ENCODE data around the gene FHOD3.

DNA sequence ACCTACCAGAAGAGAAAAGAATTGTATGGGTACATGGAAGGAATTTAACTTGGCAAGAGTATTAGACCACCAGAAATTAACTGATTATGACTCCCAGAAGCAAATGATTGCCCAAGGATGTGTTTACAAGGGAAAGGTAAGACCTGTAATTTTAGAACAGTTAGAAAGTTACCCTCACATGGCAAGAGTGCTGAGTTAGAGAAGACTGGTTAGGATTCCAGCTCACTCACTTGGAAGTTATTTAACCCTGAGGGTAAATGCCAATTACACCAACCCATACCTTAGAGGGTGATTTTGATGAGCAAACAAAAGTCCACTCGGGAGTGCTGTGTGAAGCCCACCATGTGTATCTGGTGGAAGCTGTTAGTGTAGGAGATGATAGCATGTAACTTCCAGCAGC is 361.1 kb downstream of the FHOD3 start:
- TF ChIP-seq, protein P1, sequence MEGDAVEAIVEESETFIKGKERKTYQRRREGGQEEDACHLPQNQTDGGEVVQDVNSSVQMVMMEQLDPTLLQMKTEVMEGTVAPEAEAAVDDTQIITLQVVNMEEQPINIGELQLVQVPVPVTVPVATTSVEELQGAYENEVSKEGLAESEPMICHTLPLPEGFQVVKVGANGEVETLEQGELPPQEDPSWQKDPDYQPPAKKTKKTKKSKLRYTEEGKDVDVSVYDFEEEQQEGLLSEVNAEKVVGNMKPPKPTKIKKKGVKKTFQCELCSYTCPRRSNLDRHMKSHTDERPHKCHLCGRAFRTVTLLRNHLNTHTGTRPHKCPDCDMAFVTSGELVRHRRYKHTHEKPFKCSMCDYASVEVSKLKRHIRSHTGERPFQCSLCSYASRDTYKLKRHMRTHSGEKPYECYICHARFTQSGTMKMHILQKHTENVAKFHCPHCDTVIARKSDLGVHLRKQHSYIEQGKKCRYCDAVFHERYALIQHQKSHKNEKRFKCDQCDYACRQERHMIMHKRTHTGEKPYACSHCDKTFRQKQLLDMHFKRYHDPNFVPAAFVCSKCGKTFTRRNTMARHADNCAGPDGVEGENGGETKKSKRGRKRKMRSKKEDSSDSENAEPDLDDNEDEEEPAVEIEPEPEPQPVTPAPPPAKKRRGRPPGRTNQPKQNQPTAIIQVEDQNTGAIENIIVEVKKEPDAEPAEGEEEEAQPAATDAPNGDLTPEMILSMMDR (conservative IDR thresholded peaks at IDR 0.05; ENCODE audit: low read length), result no peak
- TF ChIP-seq EZH2phosphoT487 (IDR thresholded peaks at IDR 0.05; ENCODE audit: borderline replicate concordance), result no peak
